Skeletal muscle tissue (tissue), 4 donors: ENCODE measurements around the gene PCDHGA7. TPM values are rescaled to one million over a fixed set of nuclear protein-coding genes. Genes with fewer than 3 reads are reported as not detected.
A peak's percentile ranks its signal among the peaks of the same experiment; 100 is the strongest.
"Not testable (repeated sequence)": the region's sequence is repeated elsewhere in the genome, so short reads cannot be mapped to it uniquely, and the experiment has no call there.

Experiments used
- H3K27ac ChIP-seq: one replicate; pipeline ENCODE4 v1.7.0; 2013; ENCODE audit warnings: mild to moderate bottlenecking, low read depth, low read length, inconsistent platforms
- H3K27me3 ChIP-seq, 3 donors: one replicate each; pipeline ENCODE4 v1.7.0; 2013; ENCODE audit warnings: low read length in 3 of 3; ENCODE audit not compliant: control insufficient read depth in 3 of 3, insufficient read depth in 3 of 3
- H3K36me3 ChIP-seq, 3 donors: one replicate each; pipeline ENCODE4 v1.7.0; 2013; ENCODE audit warnings: low read length in 3 of 3; ENCODE audit not compliant: control insufficient read depth in 3 of 3, insufficient read depth in 3 of 3
- H3K4me1 ChIP-seq, 3 donors: one replicate each; pipeline ENCODE4 v1.7.0; 2013; ENCODE audit warnings: low read length in 3 of 3, mild to moderate bottlenecking in 3 of 3; ENCODE audit not compliant: control insufficient read depth in 3 of 3, insufficient read depth in 3 of 3
- H3K4me3 ChIP-seq, 3 donors: one replicate each; pipeline ENCODE4 v1.7.0; 2013; ENCODE audit warnings: low read length in 3 of 3
- H3K9ac ChIP-seq, 3 donors: one replicate each; pipeline ENCODE4 v1.7.0; 2013; ENCODE audit warnings: low read length in 3 of 3, mild to moderate bottlenecking in 3 of 3, moderate library complexity in 2 of 3, low read depth in 1 of 3
- H3K9me3 ChIP-seq, 3 donors: one replicate each; pipeline ENCODE4 v1.7.0; 2013; ENCODE audit warnings: low read length in 3 of 3; ENCODE audit not compliant: control insufficient read depth in 3 of 3
- total RNA-seq: library from RNA; depleted of rRNA; stranded (reverse); fragments of >200 nt; gene quantifications from one replicate; pipeline ENCODE4 v1.2.3, GENCODE V29; 2014
- donor health status: Osteomylitis.

The PCDHGA7 gene
- total RNA-seq, 1 donor from 2014 or later: 3.7 TPM

GRCh38 chr5:141363952-141364660 is 18.4 kb upstream of the PCDHGA7 start, which contains the start of gene PCDHGA5:
Gene PCDHGA5, plus strand, starts transcription at chr5:141364162. Its CDS starts 169 bp downstream, at chr5:141364331.
- H3K4me3 ChIP-seq: peak within 1 kb of the TSS in 2 of 3 donors; percentile 41 to 52
- peaks cover 10 to 32% (median 29%) of the 10 kb centered on the region in 3 donors for H3K9me3 ChIP-seq
- no peak within 1 kb of the TSS for H3K27ac ChIP-seq
- no peak within 1 kb of the TSS for H3K9ac ChIP-seq
- peaks cover 12 to 36% (median 16%) of the 10 kb centered on the region in 3 donors for H3K27me3 ChIP-seq
- H3K36me3 ChIP-seq: peaks cover 0 to 10% (median 7%) of the 10 kb centered on the region in 3 donors
- no peaks in the 10 kb centered on the region for H3K4me1 ChIP-seq

- no peak overlapping the region for H3K27ac ChIP-seq
- peak overlapping the region in 1 of 3 donors; percentile 27 for H3K4me3 ChIP-seq
These were observed 16.3 kb upstream of the PCDHGA7 start for GRCh38 chr5:141366016-141366896.

GRCh38 chr5:141369994-141370848 is 12.3 kb upstream of the PCDHGA7 start, which contains the start of gene PCDHGB3:
Gene PCDHGB3, plus strand, starts transcription at chr5:141370242. Its CDS starts 153 bp downstream, at chr5:141370395.
- H3K4me3 ChIP-seq: peak within 1 kb of the TSS; percentile 55 to 61 (median 58)
- H3K4me1 ChIP-seq: peaks cover 0 to 11% (median 0%) of the 10 kb centered on the region in 3 donors
- H3K27me3 ChIP-seq: peaks cover 16 to 18% (median 17%) of the 10 kb centered on the region in 3 donors
- H3K9me3 ChIP-seq: peaks cover 30 to 44% (median 32%) of the 10 kb centered on the region in 3 donors
- H3K27ac ChIP-seq: no peak within 1 kb of the TSS
- peaks cover 0 to 14% (median 5%) of the 10 kb centered on the region in 3 donors for H3K36me3 ChIP-seq
- H3K9ac ChIP-seq: peak within 1 kb of the TSS; percentile 34 to 54 (median 42)

More at GRCh38 chr5:141366016-141366896, 16.3 kb upstream of the PCDHGA7 start:
- Histone ChIP-seq H3K9me3 (peaks cover 14 to 37% (median 28%) of the 10 kb centered on the region in 3 donors), H3K4me1 (peaks cover 0 to 5% (median 0%) of the 10 kb centered on the region in 3 donors), H3K36me3 (peaks cover 0 to 15% (median 7%) of the 10 kb centered on the region in 3 donors), H3K9ac (no peak overlapping the region), H3K27me3 (peaks cover 12 to 26% (median 16%) of the 10 kb centered on the region in 3 donors)

- H3K4me1 ChIP-seq: peaks cover 0 to 11% (median 0%) of the 10 kb centered on the region in 3 donors
- H3K9ac ChIP-seq: no peak overlapping the region
- H3K4me3 ChIP-seq: peak overlapping the region; percentile 33 to 41 (median 36)
- no peak overlapping the region for H3K27ac ChIP-seq
- H3K36me3 ChIP-seq: peaks cover 0 to 10% (median 2%) of the 10 kb centered on the region in 3 donors
- peaks cover 9 to 17% (median 10%) of the 10 kb centered on the region in 3 donors for H3K27me3 ChIP-seq
- H3K9me3 ChIP-seq: peaks cover 21 to 41% (median 28%) of the 10 kb centered on the region in 3 donors
These were observed 10.7 kb upstream of the PCDHGA7 start for GRCh38 chr5:141371572-141372475.

GRCh38 chr5:141373673-141374317 is 8.7 kb upstream of the PCDHGA7 start, which contains the start of gene PCDHGA6:
Gene PCDHGA6, plus strand, starts transcription at chr5:141373891. Its CDS starts 193 bp downstream, at chr5:141374084.
- H3K36me3 ChIP-seq: peaks cover 0 to 10% (median 2%) of the 10 kb centered on the region in 3 donors
- H3K4me3 ChIP-seq: peak within 1 kb of the TSS; percentile 57 to 63 (median 61)
- H3K9me3 ChIP-seq: peaks cover 21 to 41% (median 26%) of the 10 kb centered on the region in 3 donors
- peaks cover 9 to 17% (median 10%) of the 10 kb centered on the region in 3 donors for H3K27me3 ChIP-seq
- no peak within 1 kb of the TSS for H3K27ac ChIP-seq
- H3K9ac ChIP-seq: peak within 1 kb of the TSS in 1 of 3 donors; percentile 33
- peaks cover 0 to 11% (median 0%) of the 10 kb centered on the region in 3 donors for H3K4me1 ChIP-seq

- Histone ChIP-seq H3K4me1 (peaks cover 0 to 11% (median 0%) of the 10 kb centered on the region in 3 donors), H3K27ac (no peak overlapping the region), H3K36me3 (peaks cover 0 to 10% (median 2%) of the 10 kb centered on the region in 3 donors), H3K9ac (no peak overlapping the region), H3K4me3 (peak overlapping the region; percentile 41 to 61 (median 57)), H3K27me3 (peaks cover 9 to 17% (median 10%) of the 10 kb centered on the region in 3 donors), H3K9me3 (peaks cover 21 to 41% (median 24%) of the 10 kb centered on the region in 3 donors)
These were observed 7.9 kb upstream of the PCDHGA7 start for GRCh38 chr5:141374627-141375026.

GRCh38 chr5:141375444-141376155 is 6.9 kb upstream of the PCDHGA7 start:
- H3K36me3 ChIP-seq, H3K9ac ChIP-seq, H3K27ac ChIP-seq, H3K4me3 ChIP-seq: not testable (repeated sequence)
- Histone ChIP-seq H3K4me1 (peaks cover 0 to 10% (median 0%) of the 10 kb centered on the region in 3 donors), H3K27me3 (peaks cover 9 to 17% (median 10%) of the 10 kb centered on the region in 3 donors), H3K9me3 (peaks cover 21 to 36% (median 21%) of the 10 kb centered on the region in 3 donors)
